LNCaP clone FGC (cell line): ENCODE data around the gene MT1F.

Experiments used
- DNase-seq: peaks from one replicate; pipeline ENCODE4 v3.0.0-alpha.2; 2011; ENCODE audit warnings: low read depth
- H3K4me3 ChIP-seq: 2 replicates; pipeline ENCODE4 v1.5.1; 2011; ENCODE audit warnings: mild to moderate bottlenecking, low read depth, low read length, control low read depth
- CTCF ChIP-seq: IDR thresholded peaks from 2 replicates; pipeline ENCODE4 v1.5.1; 2012; ENCODE audit warnings: mild to moderate bottlenecking; ENCODE audit not compliant: control insufficient read depth, insufficient read depth; ENCODE audit errors: extremely low read depth

The MT1F gene

GRCh38 chr16:56626685-56627084 is 31.1 kb upstream of the MT1F start:
- no peak for DNase-seq
- H3K4me3 ChIP-seq: no peak overlapping the region
- no peak for TF ChIP-seq CTCF

GRCh38 chr16:56628486-56629350 is 29.0 kb upstream of the MT1F start:
- TF ChIP-seq CTCF: no peak
- H3K4me3 ChIP-seq: no peak overlapping the region
- DNase-seq: no peak

- no peak for DNase-seq
Observed at GRCh38 chr16:56629531-56629930, 28.2 kb upstream of the MT1F start.

GRCh38 chr16:56630134-56630533 is 27.6 kb upstream of the MT1F start:
- DNase-seq: no peak
- TF ChIP-seq CTCF: no peak
- no peak overlapping the region for H3K4me3 ChIP-seq

More at GRCh38 chr16:56629531-56629930, 28.2 kb upstream of the MT1F start:
- no peak for TF ChIP-seq CTCF
- no peak overlapping the region for H3K4me3 ChIP-seq

- DNase-seq: no peak
Observed at GRCh38 chr16:56631197-56631596, 26.6 kb upstream of the MT1F start.

GRCh38 chr16:56631832-56632155 is 26.0 kb upstream of the MT1F start:
- no peak overlapping the region for H3K4me3 ChIP-seq
- DNase-seq: no peak
- TF ChIP-seq CTCF: no peak

More at GRCh38 chr16:56631197-56631596, 26.6 kb upstream of the MT1F start:
- no peak for TF ChIP-seq CTCF
- H3K4me3 ChIP-seq: no peak overlapping the region
